Ishikawa (cell line): ENCODE results near the gene CMPK1.

Experiments used
- CEBPB ChIP-seq: IDR thresholded peaks from 2 replicates; pipeline ENCODE4 v1.6.1; 2012
- CREB1 ChIP-seq: IDR thresholded peaks from 2 replicates; pipeline ENCODE4 v1.6.1; 2012; ENCODE audit warnings: low read depth
- EGR1 ChIP-seq: IDR thresholded peaks from 2 replicates; pipeline ENCODE4 v1.6.1; 2012
- EP300 ChIP-seq: IDR thresholded peaks from 2 replicates; pipeline ENCODE4 v1.6.1; 2012; ENCODE audit warnings: borderline replicate concordance
- FOXM1 ChIP-seq: IDR thresholded peaks from 2 replicates; pipeline ENCODE4 v1.6.1; 2012; ENCODE audit warnings: low read depth, borderline replicate concordance
- RAD21 ChIP-seq: IDR thresholded peaks from 2 replicates; pipeline ENCODE4 v1.6.1; 2012; ENCODE audit warnings: low read depth
- TAF1 ChIP-seq: IDR thresholded peaks from 2 replicates; pipeline ENCODE4 v1.6.1; 2012; ENCODE audit warnings: low read depth, mild to moderate bottlenecking
- TCF12 ChIP-seq: IDR thresholded peaks from 2 replicates; pipeline ENCODE4 v1.6.1; 2012; ENCODE audit warnings: low read depth
- YY1 ChIP-seq: IDR thresholded peaks from 2 replicates; pipeline ENCODE4 v1.6.1; 2012; ENCODE audit warnings: low read depth
- ZBTB7A ChIP-seq: IDR thresholded peaks from 2 replicates; pipeline ENCODE4 v1.6.1; 2012; ENCODE audit warnings: low read depth
- TF ChIP-seq, protein P1 (sequence below): IDR thresholded peaks from 2 replicates; pipeline ENCODE4 v1.6.1; 2012; ENCODE audit warnings: low read depth, mild to moderate bottlenecking
- TF ChIP-seq, protein P2 (sequence below): IDR thresholded peaks from 2 replicates; pipeline ENCODE4 v1.6.1; 2012
- TF ChIP-seq, protein P3 (sequence below): IDR thresholded peaks from 2 replicates; pipeline ENCODE4 v1.6.1; 2012

DNA sequence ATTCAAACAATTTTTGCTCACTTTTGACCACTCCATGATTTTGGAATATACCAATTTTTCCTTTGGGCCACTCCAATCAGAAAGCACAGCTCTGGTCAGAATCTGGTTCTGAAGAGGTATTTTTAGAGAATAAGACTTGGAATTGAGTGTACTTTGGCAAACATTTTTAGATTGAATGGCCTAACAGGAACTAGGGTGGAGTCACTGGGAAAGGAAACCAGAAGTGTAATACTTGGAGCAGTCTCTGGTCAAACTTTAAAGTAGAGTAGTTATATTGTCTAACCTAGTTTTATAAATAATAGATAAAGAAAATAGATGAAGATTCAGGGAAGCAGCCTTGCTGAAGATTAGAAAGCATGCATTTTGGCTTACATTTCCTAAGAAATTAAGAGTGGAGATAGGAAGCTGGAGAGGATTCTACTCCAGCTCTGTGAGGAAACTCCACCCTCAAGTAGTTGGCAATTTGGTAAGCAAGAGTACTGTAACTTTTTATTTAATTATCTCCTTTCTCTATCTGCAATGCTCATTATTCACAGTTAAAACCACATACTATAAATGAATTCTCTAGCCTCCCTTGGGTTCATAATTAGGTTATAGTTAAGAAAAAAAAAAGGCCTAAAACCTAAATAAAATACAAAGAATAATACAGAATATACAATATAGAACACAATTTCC lies 35.4 kb upstream of the CMPK1 start:
- TF ChIP-seq, protein P1, sequence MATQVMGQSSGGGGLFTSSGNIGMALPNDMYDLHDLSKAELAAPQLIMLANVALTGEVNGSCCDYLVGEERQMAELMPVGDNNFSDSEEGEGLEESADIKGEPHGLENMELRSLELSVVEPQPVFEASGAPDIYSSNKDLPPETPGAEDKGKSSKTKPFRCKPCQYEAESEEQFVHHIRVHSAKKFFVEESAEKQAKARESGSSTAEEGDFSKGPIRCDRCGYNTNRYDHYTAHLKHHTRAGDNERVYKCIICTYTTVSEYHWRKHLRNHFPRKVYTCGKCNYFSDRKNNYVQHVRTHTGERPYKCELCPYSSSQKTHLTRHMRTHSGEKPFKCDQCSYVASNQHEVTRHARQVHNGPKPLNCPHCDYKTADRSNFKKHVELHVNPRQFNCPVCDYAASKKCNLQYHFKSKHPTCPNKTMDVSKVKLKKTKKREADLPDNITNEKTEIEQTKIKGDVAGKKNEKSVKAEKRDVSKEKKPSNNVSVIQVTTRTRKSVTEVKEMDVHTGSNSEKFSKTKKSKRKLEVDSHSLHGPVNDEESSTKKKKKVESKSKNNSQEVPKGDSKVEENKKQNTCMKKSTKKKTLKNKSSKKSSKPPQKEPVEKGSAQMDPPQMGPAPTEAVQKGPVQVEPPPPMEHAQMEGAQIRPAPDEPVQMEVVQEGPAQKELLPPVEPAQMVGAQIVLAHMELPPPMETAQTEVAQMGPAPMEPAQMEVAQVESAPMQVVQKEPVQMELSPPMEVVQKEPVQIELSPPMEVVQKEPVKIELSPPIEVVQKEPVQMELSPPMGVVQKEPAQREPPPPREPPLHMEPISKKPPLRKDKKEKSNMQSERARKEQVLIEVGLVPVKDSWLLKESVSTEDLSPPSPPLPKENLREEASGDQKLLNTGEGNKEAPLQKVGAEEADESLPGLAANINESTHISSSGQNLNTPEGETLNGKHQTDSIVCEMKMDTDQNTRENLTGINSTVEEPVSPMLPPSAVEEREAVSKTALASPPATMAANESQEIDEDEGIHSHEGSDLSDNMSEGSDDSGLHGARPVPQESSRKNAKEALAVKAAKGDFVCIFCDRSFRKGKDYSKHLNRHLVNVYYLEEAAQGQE = no peak
- TF ChIP-seq RAD21 = no peak
- TF ChIP-seq TAF1 = no peak
- TF ChIP-seq, protein P2, sequence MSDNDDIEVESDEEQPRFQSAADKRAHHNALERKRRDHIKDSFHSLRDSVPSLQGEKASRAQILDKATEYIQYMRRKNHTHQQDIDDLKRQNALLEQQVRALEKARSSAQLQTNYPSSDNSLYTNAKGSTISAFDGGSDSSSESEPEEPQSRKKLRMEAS = no peak
- no peak for TF ChIP-seq EGR1
- no peak for TF ChIP-seq EP300
- TF ChIP-seq, protein P3, sequence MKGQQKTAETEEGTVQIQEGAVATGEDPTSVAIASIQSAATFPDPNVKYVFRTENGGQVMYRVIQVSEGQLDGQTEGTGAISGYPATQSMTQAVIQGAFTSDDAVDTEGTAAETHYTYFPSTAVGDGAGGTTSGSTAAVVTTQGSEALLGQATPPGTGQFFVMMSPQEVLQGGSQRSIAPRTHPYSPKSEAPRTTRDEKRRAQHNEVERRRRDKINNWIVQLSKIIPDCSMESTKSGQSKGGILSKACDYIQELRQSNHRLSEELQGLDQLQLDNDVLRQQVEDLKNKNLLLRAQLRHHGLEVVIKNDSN = no peak
- TF ChIP-seq YY1 = no peak
- TF ChIP-seq FOXM1 = no peak
- TF ChIP-seq TCF12 = no peak
- TF ChIP-seq ZBTB7A = no peak
- no peak for TF ChIP-seq CEBPB
- no peak for TF ChIP-seq CREB1
